ENCODE measurements around the gene KIR3DL3.
"Not testable (repeated sequence)": the region's sequence is repeated elsewhere in the genome, so short reads cannot be mapped to it uniquely, and the experiment has no call there.

Gene KIR3DL3

DNA sequence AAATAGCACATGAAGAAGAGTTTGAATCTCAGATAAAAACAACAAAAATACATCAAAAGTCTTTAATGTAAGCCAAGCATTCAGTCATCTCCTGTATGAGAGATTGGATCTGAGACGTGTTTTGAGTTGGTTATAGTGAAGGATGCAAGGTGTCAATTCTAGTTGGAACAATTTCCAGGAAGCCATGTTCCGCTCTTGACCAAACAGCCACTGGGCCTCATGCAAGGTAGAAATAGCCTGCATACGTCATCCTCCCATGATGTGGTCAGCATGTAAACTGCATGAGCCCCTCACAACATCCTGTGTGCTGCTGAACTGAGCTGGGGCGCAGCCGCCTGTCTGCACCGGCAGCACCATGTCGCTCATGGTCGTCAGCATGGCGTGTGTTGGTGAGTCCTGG lies at the start of gene KIR3DL3:
TSS of gene KIR3DL3 (plus strand) at position 301 of the 400 bp plus-strand sequence. CDS start at position 356, 55 bp downstream.
- DNase-seq: no peak

DNA sequence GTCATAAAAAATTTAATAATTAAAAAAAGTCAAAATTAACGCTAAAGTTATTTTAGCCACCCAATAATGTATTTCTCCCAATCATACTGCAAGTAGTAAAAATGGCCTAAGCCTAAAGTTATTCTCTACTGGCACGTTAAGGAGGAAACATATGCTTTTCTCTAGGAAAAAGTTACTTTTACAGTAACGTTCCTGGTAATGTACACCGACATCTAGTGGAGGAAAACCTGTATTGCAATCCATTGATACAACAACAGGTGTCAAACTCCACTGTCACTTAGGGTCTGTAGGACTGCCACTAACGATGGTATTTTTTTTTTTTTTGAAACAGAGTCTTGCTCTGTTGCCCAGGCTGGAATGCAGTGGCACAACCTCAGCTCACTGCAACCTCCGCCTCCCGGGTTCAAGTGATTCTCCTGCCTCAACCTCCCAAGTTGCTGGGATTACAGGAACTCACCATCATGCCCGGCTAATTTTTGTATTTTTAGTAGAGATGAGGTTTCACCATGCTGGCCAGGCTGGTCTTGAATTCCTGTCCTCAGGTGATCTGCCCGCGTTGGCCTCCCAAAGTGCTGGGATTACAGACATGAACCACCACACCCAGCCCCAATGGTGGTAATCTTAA lies 47.9 kb upstream of the KIR3DL3 start:
- DNase-seq: not testable (repeated sequence)

DNA sequence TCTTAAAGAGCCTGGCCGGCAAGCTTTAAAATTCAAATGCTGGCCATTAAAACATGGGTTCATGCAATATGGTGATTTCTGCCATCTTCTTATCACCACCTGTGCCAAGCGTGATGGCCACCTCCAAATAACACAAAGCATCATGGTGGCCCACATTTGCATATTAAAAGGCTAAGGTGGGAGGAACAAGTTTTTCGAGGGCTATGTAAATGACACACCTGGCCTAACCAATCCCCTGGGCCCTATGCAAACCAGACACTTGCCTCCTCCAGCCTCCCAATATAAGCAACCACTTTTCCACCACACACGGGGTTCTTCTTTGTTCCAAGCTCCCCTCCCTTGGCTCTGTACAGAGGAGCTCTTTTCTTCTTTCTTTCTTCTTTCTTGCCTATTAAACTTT lies 47.0 kb upstream of the KIR3DL3 start:
- DNase-seq: no peak

DNA sequence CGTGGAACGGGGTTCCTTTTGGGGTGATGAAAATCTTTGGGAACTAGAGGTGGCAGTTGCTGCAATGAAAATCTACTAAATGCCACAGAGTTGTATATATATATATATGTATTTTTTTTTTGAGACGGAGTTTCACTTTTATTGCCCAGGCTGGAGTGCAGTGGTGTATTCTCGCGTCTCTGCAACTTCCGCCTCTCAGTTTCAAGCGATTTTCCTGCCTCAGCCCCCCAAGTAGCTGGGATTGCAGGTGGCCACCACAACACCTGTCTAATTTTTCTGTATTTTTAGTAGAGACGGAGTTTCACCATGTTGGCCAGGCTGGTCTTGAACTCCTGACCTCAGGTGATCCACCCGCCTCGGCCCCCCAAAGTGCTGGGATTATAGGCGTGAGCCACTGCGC lies 42.6 kb upstream of the KIR3DL3 start:
- not testable (repeated sequence) for DNase-seq

DNA sequence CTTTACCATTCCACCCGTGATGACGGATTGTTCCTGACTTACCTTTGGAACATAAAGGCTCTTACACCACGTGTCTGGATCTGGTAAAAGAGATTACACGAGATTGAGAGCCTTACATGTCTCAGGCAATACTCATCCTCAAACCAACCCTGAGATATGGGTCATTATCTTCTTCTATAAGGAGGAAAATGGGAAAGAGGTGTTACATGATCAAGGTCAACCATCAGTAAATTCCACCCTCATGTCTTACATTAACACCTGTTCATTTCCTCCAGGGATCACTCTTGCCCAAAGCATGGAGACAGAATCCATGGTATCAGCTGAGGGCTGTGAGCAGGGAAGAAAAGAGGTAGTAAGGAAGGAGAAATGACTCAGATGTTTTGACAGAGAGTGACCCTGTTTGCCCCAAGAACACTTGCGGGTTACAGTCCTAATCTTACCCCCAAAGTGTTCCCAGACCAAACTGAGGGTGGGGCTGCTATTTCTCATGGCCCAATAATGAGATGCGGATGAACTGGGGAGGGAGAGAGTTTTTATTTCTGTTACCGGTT lies 41.9 kb upstream of the KIR3DL3 start:
- DNase-seq: no peak

DNA sequence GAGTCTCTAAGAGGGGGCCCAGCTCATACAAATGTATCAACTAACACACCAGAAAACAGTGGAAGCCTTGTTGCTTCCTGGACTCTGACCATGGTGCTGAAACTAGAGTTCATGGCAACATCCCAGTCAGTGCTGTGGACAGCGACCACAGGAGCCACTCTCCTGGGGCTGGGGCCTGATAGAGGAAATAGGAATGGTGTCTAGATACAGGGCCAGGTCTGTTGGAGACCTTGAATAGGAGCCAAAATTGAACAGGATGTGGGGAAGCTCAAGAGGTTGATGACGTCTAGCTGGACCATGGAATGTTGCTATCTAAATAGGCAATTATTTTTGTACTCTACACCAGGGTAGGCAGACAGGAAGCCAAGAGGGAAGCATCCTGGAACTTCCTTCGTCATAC lies 39.7 kb upstream of the KIR3DL3 start:
- no peak for DNase-seq

DNA sequence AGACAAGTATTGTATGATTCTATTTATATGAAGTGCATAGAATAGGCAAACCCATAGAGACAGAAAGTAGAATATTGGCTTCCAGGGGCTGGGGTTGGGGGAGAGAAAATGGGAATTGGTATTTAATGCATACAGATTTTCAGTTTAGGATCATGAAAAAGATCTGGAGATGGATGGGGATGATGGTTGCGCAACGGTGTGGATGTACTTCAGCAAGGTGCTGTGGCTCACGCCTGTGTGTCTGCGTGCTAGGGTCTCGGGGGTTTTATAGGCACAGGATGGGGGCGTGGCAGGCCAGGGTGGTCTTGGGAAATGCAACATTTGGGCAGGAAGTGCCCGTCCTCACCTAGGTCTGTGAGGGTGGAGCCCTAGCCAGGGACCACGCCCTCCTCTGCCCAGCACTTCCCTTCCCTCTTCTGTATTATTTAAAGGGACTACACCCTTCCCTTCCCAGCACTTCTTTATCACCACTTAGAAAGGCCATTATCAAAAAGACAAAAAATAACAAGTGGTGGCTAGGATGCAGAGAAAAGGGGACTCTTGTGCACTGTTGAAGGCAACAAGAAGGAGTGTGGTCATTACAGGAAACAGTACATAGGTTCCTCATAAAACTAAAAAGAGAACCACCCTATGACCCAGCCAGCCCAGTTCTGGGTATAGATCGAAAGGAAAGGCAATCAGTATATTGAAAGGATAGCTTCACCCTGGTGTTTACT lies 32.5 kb upstream of the KIR3DL3 start:
- DNase-seq: no peak

DNA sequence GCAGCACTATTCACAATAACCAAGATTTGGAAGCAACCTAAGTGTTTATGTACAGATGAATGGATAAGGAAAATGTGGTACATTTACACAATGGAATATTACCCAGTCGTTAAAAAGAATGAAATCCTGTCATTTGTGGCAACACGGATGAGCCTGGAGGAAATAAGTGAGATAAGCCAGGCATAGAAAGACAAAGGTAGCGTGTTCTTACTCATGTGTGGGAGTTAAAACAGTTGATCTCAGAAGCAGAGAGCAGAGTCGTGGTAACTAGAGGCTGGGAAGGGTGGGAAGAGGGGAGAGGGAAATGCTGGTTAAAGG lies 32.0 kb upstream of the KIR3DL3 start:
- DNase-seq: no peak

DNA sequence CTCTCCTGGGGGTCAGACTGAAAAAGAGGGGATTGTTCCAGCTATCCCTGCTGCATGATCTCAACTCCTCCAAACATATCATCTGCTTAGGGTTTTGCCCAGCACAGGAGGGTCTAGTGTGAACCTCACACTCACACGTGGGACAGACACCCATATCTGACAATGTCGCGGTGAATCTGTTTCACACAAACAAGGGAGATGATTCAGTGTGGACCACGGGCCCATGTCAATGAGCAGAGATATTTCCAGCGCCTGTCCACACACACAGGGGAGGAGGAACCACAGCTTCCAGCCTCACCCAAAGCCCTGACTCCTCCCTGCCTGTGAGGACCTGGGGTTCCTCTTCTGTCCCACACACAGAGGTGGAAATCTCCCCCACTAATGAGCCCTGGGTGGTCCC lies 29.6 kb upstream of the KIR3DL3 start:
- DNase-seq: no peak

DNA sequence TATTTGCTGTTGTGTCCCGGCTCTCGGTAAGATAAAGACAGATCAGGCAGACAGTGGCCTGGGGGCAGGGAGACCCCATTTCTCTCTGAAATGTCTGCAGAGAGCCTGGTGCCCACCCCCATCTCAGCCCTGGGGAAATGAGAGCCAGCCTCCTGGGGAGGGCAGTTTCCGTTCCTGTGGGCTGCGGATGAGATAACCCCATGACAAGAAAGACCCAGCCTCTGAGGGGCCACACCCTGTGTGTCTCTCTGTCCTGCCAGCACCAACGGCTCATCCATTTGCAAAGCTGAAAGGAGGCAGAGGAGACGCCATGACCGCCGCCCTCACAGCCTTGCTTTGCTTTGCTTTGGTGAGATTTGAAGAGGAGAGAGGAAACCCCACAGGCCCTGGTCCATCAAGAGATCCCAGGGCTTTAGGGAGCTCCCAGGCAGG lies 28.1 kb upstream of the KIR3DL3 start:
- no peak for DNase-seq

DNA sequence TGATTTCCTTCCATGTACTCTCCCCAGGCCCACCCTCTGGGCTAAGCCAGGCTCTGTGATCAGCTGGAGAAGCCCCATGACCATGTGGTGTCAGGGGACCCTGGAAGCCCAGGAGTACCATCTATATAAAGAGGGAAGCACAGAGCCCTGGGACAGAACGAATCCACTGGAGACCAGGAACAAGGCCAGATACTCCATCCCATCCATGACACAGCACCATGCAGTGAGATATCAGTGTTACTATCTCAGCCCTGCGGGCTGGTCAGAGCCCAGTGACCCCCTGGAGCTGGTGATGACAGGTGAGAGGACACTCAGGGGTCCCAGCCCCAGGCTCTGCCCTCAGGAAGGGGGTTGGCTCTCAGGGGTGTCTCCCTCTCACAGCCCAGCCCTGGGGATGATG lies 27.5 kb upstream of the KIR3DL3 start:
- DNase-seq: no peak

DNA sequence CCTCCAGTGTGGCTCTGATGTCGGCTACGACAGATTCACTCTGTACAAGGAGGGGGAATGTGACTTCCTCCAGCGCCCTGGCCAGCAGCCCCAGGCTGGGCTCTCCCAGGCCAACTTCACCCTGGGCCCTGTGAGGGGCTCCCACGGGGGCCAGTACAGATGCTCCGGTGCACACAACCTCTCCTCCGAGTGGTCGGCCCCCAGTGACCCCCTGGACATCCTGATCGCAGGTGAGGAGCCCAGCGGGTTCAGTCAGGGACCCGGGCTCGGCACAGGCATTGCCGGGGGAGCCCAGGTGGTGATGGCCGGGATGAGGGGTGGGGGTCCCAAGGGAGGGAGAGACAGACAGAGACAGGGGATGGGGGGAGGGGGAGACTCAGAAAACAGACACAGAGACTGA lies 26.5 kb upstream of the KIR3DL3 start:
- not testable (repeated sequence) for DNase-seq

DNA sequence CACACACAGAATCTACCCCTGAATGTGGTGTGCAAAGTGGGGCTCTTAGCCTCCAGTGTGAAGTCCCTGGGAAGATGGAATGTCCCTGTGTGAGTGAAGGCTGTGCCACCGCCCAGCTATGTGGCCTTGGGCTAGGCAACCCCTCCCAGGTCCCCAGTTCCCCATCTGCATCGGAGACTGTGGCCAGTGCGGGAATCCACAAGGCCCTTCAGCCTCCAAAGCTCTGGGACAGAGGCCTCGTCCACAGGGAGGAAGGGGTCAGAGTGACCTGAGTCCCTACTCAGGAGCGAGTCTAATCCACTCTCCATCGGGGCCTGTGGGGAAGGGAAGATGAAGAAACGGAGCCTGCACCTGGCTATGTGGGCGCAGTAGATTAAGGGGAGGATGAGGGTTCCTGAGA lies 19.3 kb upstream of the KIR3DL3 start:
- no peak for DNase-seq

DNA sequence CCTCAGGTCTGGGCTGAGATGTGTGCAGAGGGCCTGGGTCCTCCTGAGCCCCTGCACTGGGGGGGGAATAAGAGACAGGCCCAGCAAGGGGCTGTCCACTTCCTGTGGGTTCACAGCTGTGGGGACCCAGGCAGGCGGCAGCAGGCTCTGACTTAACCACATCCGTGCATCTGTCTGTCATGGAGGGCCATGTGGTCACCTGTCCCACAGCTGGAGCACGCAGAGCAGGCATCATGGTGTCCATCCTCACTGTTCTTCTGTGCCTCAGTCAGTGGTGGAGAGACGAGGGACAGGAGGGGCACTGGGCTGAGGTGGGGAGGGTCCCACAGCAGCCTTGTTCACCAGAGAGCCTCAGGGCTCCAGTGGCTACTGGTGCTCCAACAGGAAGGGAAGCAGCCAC lies 16.3 kb upstream of the KIR3DL3 start:
- DNase-seq: no peak

DNA sequence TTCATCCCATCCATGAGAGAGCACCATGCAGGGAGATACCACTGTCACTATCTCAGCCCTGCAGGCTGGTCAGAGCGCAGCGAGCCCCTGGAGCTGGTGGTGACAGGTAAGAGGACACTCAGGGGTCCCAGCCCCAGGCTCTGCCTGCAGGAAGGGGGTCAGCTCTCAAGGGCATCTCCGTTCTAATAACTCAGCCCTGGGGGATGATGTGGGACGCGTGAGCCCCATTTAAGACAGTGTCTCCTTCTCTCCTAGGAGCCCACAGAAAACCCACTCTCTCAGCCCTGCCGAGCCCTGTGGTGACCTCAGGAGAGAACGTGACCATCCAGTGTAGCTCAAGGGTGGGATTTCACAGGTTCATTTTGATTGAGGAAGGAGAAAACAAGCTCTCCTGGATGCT lies 15.5 kb upstream of the KIR3DL3 start:
- DNase-seq: no peak

DNA sequence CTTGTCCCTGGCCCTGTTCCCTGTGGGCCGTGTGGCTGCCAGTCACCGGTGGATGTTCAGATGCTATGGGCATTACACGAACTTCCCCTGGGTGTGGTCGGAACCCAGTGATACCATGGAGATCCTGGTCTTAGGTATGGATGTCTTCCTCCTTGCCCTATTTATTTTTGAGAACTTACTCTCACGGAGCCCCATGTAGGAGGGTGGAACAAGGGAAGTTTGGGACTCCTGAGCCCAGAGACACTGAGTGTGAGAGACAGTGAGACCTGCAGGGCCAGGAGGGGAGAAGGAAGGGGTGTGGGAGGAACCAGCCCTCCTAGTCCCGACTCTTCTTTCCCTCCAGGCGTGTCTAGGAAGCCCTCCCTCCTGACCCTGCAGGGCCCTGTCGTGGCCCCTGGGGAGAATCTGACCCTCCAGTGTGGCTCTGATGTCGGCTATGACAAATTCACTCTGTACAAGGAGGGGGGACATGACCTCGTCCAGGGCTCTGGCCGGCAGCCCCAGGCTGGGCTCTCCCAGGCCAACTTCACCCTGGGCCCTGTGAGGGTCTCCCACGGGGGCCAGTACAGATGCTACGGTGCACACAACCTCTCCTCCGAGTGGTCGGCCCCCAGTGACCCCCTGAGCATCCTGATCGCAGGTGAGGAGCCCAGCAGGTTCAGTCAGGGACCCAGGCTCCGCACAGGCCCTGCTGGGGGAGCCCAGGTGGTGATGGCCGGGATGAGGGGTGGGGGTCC lies 14.9 kb upstream of the KIR3DL3 start:
- DNase-seq: no peak

DNA sequence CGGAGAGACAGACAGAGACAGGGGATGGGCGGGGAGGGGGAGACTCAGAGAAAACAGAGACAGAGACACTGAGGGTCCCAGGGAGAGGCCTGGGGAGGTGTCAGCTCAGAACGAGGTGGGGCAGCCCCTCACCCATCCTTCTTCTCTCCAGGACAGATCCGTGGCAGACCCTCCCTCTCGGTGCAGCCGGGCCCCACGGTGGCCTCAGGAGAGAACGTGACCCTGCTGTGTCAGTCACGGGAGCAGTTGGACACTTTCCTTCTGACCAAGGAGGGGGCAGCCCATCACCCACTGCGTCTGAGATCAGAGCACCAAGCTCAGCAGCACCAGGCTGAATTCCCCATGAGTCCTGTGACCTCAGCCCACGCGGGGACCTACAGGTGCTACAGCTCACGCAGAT lies 14.3 kb upstream of the KIR3DL3 start:
- DNase-seq: not testable (repeated sequence)

DNA sequence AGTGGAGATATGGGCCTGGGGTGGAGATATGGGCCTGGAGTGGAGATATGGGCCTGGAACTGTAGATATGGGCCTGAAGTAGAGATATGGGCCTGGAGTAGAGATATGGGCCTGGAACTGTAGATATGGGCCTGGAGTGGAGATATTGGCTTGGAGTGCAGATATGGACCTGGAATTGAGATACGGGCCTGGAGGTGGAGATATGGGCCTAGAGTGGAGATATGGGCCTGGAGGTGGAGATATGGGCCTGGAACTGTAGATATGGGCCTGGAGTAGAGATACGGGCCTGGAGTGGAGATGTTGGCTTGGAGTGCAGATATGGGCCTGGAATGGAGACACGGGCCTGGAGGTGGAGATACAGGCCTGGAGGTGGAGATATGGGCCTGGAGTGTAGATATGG lies 402 bp downstream of the KIR3DL3 start:
- DNase-seq: no peak

DNA sequence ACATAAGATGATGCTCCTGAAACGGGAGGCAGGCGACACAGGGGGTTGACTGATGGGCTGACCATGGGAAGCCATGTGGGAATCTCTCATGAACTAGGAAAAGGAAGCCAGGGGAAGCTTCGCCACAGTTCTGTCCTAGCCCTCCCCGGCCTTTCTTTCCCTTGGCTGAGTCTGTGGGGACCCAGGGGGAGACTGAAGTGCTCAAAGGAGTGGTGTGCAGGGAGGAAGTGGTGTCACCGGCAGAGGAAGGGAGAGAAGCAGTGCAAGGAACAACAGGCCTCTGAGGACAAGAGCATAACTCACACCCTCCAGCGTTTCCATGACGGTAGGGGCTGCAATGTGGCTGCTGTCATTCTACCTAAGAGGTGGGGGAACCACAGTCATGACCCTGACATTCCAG lies 1.1 kb downstream of the KIR3DL3 start:
- DNase-seq: no peak

DNA sequence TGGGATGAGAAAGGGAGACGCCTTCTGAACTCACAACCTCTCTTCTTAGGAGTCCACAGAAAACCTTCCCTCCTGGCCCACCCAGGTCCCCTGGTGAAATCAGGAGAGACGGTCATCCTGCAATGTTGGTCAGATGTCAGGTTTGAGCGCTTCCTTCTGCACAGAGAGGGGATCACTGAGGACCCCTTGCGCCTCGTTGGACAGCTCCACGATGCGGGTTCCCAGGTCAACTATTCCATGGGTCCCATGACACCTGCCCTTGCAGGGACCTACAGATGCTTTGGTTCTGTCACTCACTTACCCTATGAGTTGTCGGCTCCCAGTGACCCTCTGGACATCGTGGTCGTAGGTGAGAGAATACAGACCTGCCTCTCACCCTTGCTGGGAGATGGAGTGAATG lies 3.3 kb downstream of the KIR3DL3 start:
- no peak for DNase-seq

DNA sequence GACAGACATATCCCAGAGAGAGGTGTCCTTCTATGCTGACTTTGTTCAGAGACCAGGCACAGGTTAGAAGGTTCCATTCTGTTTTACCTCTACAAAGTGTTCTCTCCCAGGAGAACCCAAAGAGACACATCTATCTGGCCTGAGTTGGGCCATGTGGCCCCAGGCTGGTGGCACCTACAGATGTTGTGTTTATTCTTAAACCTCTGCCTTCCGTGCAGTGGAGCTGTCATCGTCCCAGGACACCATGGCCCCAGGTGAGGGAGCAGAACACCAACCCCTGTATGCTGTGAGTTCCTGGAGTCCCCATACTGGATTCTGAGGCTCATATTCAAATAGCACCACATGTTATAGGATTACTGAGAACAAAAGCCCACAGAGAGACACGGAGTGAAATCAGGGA lies 3.9 kb downstream of the KIR3DL3 start:
- no peak for DNase-seq

DNA sequence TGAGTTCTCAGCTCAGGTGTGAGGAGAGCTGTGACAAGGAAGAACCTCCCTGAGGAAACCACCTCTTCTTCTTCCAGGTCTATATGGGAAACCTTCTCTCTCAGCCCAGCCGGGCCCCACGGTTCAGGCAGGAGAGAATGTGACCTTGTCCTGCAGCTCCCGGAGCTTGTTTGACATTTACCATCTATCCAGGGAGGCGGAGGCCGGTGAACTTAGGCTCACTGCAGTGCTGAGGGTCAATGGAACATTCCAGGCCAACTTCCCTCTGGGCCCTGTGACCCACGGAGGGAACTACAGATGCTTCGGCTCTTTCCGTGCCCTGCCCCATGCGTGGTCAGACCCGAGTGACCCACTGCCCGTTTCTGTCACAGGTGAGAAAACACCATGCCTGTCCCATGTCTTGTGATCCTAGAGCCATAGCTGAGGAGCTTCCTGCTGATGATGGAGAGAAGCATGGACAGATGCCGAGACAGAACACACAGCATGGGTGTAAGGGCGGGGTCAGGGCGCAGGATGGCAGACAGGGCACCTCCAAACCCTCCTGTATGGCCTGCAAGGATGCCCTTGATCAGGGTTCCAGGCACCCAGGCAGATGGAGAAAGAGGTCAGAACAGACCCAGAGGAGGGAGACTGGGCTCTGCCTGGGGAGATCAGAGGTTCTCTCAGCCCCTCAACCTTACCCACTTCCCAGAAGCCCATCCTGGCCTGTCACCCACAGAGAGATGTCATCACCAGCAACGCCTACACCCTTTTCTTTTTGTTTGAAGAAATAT lies 5.4 kb downstream of the KIR3DL3 start:
- DNase-seq: no peak

DNA sequence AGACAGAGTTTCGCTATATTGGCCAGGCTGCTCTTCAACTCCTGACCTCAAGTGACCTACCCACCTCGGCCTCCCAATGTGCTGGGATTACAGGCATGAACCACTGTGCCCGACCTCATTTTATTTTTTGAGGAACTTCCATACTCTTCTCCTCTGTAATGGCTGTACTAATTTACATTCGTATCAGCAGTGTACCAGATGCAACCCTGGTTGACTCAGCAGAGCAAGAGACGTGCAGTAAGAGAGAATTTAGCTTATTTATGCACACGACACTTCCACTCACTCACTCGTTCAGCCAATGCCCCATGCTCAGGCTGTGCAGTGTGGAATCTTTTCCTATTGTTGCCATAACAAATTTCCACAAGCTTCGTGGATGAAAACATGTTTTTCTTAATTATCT lies 6.9 kb downstream of the KIR3DL3 start:
- no peak for DNase-seq

All from stimulated activated CD8-positive, alpha-beta memory T cell treated with anti-CD3 and anti-CD28 coated beads, Interleukin-4, amount 100 ng/mL, for 48 hours (primary cell).